ENCODE results near the gene SLC9A2. TPM values are rescaled to one million over a fixed set of nuclear protein-coding genes. Genes with fewer than 3 reads are reported as not detected.

Gene SLC9A2
- total and polyA plus RNA-seq, 2 donors (not counting 1 experiment from before 2014, with no cell fraction given), result not detected

GRCh38 chr2:102663381-102663780 lies 44.0 kb downstream of the SLC9A2 start:
- Histone ChIP-seq H3K9ac (ENCODE audit: insufficient read depth, low read length) (no peak overlapping the region), H3K36me3 (ENCODE audit: control insufficient read depth, insufficient read depth, low read length) (no peaks in the 10 kb centered on the region), H3K27ac (ENCODE audit: insufficient read depth, low read length) (no peak overlapping the region), H3K4me2 (ENCODE audit: extremely low read depth, insufficient read depth, low read length) (no peak overlapping the region), H4K20me1 (ENCODE audit: control insufficient read depth, extremely low read depth, insufficient read depth, low read length) (no peaks in the 10 kb centered on the region), H2AFZ (ENCODE audit: low read length) (no peak overlapping the region), H3K4me1 (ENCODE audit: control insufficient read depth, extremely low read depth, insufficient read depth, low read length) (no peaks in the 10 kb centered on the region), H3K4me3 (replicated peaks in 1 of 4; ENCODE audit: control extremely low read depth in 1 of 4, insufficient read depth in 1 of 4, low read depth in 3 of 4, low read length in 4 of 4) (no peak overlapping the region), H3K79me2 (ENCODE audit: control insufficient read depth, insufficient read depth, low read length) (no peaks in the 10 kb centered on the region), H3K27me3 (ENCODE audit: control insufficient read depth, insufficient read depth, low read length) (no peaks in the 10 kb centered on the region), H3K9me3 (ENCODE audit: control insufficient read depth, insufficient read depth, low read depth, low read length) (no peaks in the 10 kb centered on the region)
- no peak for DNase-seq (ENCODE audit: low read depth in 2 of 2)
- TF ChIP-seq CTCF (conservative IDR thresholded peaks at IDR 0.05 in 1 of 2, IDR thresholded peaks at IDR 0.05 in 1 of 2; ENCODE audit: low read depth in 1 of 2, low read length in 2 of 2), result no peak
- TF ChIP-seq EZH2 (IDR thresholded peaks at IDR 0.05; ENCODE audit: low read length, missing control alignments), result no peak

DNA sequence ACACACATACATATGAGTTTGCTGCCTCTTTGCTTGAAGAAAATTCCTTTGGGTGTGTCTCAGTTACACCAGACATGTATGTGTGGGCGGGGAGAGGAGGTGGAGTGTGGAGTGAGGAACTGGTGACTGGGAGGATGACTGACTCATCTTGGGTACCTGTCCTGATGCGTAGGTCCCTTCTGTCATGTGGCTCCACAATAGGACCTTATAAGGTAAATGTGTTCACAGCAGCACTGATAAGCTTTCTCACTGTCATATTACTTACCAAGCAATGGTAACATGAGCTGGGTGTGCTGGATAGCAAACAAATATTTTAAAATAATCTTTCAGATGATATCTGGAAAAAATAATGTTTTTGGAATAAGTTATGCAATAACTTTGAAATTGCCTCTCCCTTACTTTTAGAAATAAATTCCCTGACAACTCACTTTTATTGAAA lies 45.1 kb downstream of the SLC9A2 start:
- no peak overlapping the region for H3K4me2 ChIP-seq (ENCODE audit: extremely low read depth, insufficient read depth, low read length)
- H2AFZ ChIP-seq (ENCODE audit: low read length), result no peak overlapping the region
- peak in 1 of 2 donors; percentile 75 for DNase-seq (ENCODE audit: low read depth in 2 of 2)
- no peak for TF ChIP-seq CTCF (conservative IDR thresholded peaks at IDR 0.05 in 1 of 2, IDR thresholded peaks at IDR 0.05 in 1 of 2; ENCODE audit: low read depth in 1 of 2, low read length in 2 of 2)
- no peak for TF ChIP-seq EZH2 (IDR thresholded peaks at IDR 0.05; ENCODE audit: low read length, missing control alignments)
- no peaks in the 10 kb centered on the region for H3K9me3 ChIP-seq (ENCODE audit: control insufficient read depth, insufficient read depth, low read depth, low read length)
- no peaks in the 10 kb centered on the region for H3K4me1 ChIP-seq (ENCODE audit: control insufficient read depth, extremely low read depth, insufficient read depth, low read length)
- H3K36me3 ChIP-seq (ENCODE audit: control insufficient read depth, insufficient read depth, low read length), result no peaks in the 10 kb centered on the region
- H3K27ac ChIP-seq (ENCODE audit: insufficient read depth, low read length), result no peak overlapping the region
- no peaks in the 10 kb centered on the region for H3K79me2 ChIP-seq (ENCODE audit: control insufficient read depth, insufficient read depth, low read length)
- H3K27me3 ChIP-seq (ENCODE audit: control insufficient read depth, insufficient read depth, low read length), result no peaks in the 10 kb centered on the region
- H3K9ac ChIP-seq (ENCODE audit: insufficient read depth, low read length), result no peak overlapping the region
- H4K20me1 ChIP-seq (ENCODE audit: control insufficient read depth, extremely low read depth, insufficient read depth, low read length), result no peaks in the 10 kb centered on the region
- no peak overlapping the region for H3K4me3 ChIP-seq (replicated peaks in 1 of 4; ENCODE audit: control extremely low read depth in 1 of 4, insufficient read depth in 1 of 4, low read depth in 3 of 4, low read length in 4 of 4)

GRCh38 chr2:102667072-102667471 lies 47.7 kb downstream of the SLC9A2 start:
- H3K27me3 ChIP-seq (ENCODE audit: control insufficient read depth, insufficient read depth, low read length), result no peaks in the 10 kb centered on the region
- no peaks in the 10 kb centered on the region for H3K4me1 ChIP-seq (ENCODE audit: control insufficient read depth, extremely low read depth, insufficient read depth, low read length)
- no peak overlapping the region for H2AFZ ChIP-seq (ENCODE audit: low read length)
- H3K27ac ChIP-seq (ENCODE audit: insufficient read depth, low read length), result no peak overlapping the region
- no peak overlapping the region for H3K4me3 ChIP-seq (replicated peaks in 1 of 4; ENCODE audit: control extremely low read depth in 1 of 4, insufficient read depth in 1 of 4, low read depth in 3 of 4, low read length in 4 of 4)
- no peak for TF ChIP-seq CTCF (conservative IDR thresholded peaks at IDR 0.05 in 1 of 2, IDR thresholded peaks at IDR 0.05 in 1 of 2; ENCODE audit: low read depth in 1 of 2, low read length in 2 of 2)
- H3K79me2 ChIP-seq (ENCODE audit: control insufficient read depth, insufficient read depth, low read length), result no peaks in the 10 kb centered on the region
- no peaks in the 10 kb centered on the region for H3K9me3 ChIP-seq (ENCODE audit: control insufficient read depth, insufficient read depth, low read depth, low read length)
- H3K36me3 ChIP-seq (ENCODE audit: control insufficient read depth, insufficient read depth, low read length), result no peaks in the 10 kb centered on the region
- H4K20me1 ChIP-seq (ENCODE audit: control insufficient read depth, extremely low read depth, insufficient read depth, low read length), result no peaks in the 10 kb centered on the region
- no peak overlapping the region for H3K4me2 ChIP-seq (ENCODE audit: extremely low read depth, insufficient read depth, low read length)
- DNase-seq (ENCODE audit: low read depth in 2 of 2), result peak in 1 of 2 donors; percentile 2
- H3K9ac ChIP-seq (ENCODE audit: insufficient read depth, low read length), result no peak overlapping the region
